Measurements from ENCODE around the gene SMARCA5. TPM values are rescaled to one million over a fixed set of nuclear protein-coding genes. Genes with fewer than 3 reads are reported as not detected.

The SMARCA5 gene
- total and polyA plus RNA-seq, 10 of the 15 experiments (the other 5 are each of a cell fraction or from before 2014, with no cell fraction given): 21.7 to 69.6 (median 37.4) TPM

- TF ChIP-seq BRCA1 (IDR thresholded peaks at IDR 0.05; ENCODE audit: low read depth, low read length) (no peak), KDM1A (IDR thresholded peaks at IDR 0.05; ENCODE audit: borderline replicate concordance) (no peak), WRNIP1 (IDR thresholded peaks at IDR 0.05; ENCODE audit: borderline replicate concordance, low read depth, low read length) (no peak), ZSCAN29 (IDR thresholded peaks at IDR 0.05) (no peak), CHD2 (IDR thresholded peaks at IDR 0.05; ENCODE audit: borderline replicate concordance, low read depth, low read length) (no peak), NRF1 (conservative IDR thresholded peaks at IDR 0.05; ENCODE audit: low read depth, low read length) (no peak)
Observed at GRCh38 chr4:143515905-143516304, 2.4 kb downstream of the SMARCA5 start (continued).

GRCh38 chr4:143517764-143518163, 4.3 kb downstream of the SMARCA5 start:
- H3K9ac ChIP-seq (ENCODE audit: control insufficient read depth, insufficient read depth, low read length): no peak overlapping the region
- no peak overlapping the region for H3K4me3 ChIP-seq
- intact Hi-C loops (cut with micrococcal nuclease; ENCODE audit: unreplicated experiment) (no loop called here), in situ Hi-C loops (cut with MboI) (no loop called here)
- ATAC-seq: no peak
- H3K4me2 ChIP-seq (ENCODE audit: control insufficient read depth, insufficient read depth): peak overlapping the region; percentile 56
- no peaks in the 10 kb centered on the region for H3K27me3 ChIP-seq (replicated peaks in 1 of 2; ENCODE audit: control insufficient read depth in 2 of 2, insufficient read depth in 2 of 2, low read length in 1 of 2)
- DNase-seq (ENCODE audit: low read depth, low spot score): no peak
- POLR2A ChIA-PET: no interaction called here
- RAD21 ChIA-PET (ENCODE audit: unreplicated experiment): interaction anchor here (1.1 kb wide), 1 partner anchor 141 kb away, joined by 5 read pairs; no protein-coding TSS in a partner anchor
- peaks cover 70% of the 10 kb centered on the region for H3K79me2 ChIP-seq (ENCODE audit: control insufficient read depth, insufficient read depth, low read length)
- FAIRE-seq: no peak
- no peaks in the 10 kb centered on the region for H4K20me1 ChIP-seq (ENCODE audit: control insufficient read depth, insufficient read depth)
- TF ChIP-seq ATF7 (IDR thresholded peaks at IDR 0.05; ENCODE audit: low read depth): 0 out of 2 replicates have a peak, but pooled peaks have one; percentile 18
- TF ChIP-seq NR2C1 (IDR thresholded peaks at IDR 0.05): no peak
- TF ChIP-seq SMC3 (IDR thresholded peaks at IDR 0.05; ENCODE audit: borderline replicate concordance, low read length): no peak
- TF ChIP-seq ZNF384 (IDR thresholded peaks at IDR 0.05; ENCODE audit: borderline replicate concordance, low read depth, low read length): no peak
- no peak for TF ChIP-seq ZNF622 (IDR thresholded peaks at IDR 0.05)
- TF ChIP-seq BCL11A (IDR thresholded peaks at IDR 0.05; ENCODE audit: low read depth, low read length): no peak
- TF ChIP-seq IRF5 (IDR thresholded peaks at IDR 0.05; ENCODE audit: borderline replicate concordance): no peak
- CTCF ChIA-PET: interaction anchor here (1.1 kb wide), 1 partner anchor 12 kb away, joined by 3 read pairs; no protein-coding TSS in a partner anchor
- H3K36me3 ChIP-seq (ENCODE audit: control insufficient read depth in 2 of 2, insufficient read depth in 2 of 2, low read length in 1 of 2): peaks cover 0 to 25% of the 10 kb centered on the region in 2 experiments; a peak in 2 of 4 replicates
- no peak overlapping the region for H3K27ac ChIP-seq (ENCODE audit: control insufficient read depth, insufficient read depth)
- SMC1A ChIA-PET (ENCODE audit: uncharacterized antibody, unreplicated experiment): interaction anchor here (1.0 to 1.1 kb wide), 2 partner anchors 37 to 140 kb away, joined by 3 read pairs; no protein-coding TSS in a partner anchor
- no TSS peak for BruUV-seq (replicated peaks)
- H2AFZ ChIP-seq (ENCODE audit: control insufficient read depth, low read depth, low read length): no peak overlapping the region
- WGBS (ENCODE audit: insufficient coverage, insufficient replicate concordance, low lambda C conversion rate, missing lambda C conversion rate): 94% methylated on average over 2 of the region's 2 CpGs
- H3K4me1 ChIP-seq (ENCODE audit: control insufficient read depth, insufficient read depth, low read length): no peaks in the 10 kb centered on the region
- no peaks in the 10 kb centered on the region for H3K9me3 ChIP-seq (replicated peaks; ENCODE audit: control insufficient read depth, insufficient read depth, low read length)
